Epithelial cell of proximal tubule (primary cell): Measurements from ENCODE around the gene SLC1A4. TPM values are rescaled to one million over a fixed set of nuclear protein-coding genes. Genes with fewer than 3 reads are reported as not detected.
"Not testable (repeated sequence)": the region's sequence is repeated elsewhere in the genome, so short reads cannot be mapped to it uniquely, and the experiment has no call there.

Source experiments
- DNase-seq: peaks from one replicate; pipeline ENCODE4 v3.0.0-alpha.2; 2011; ENCODE audit warnings: low read depth
- H3K4me3 ChIP-seq: 2 replicates; pipeline ENCODE4 v1.5.1; 2011; ENCODE audit warnings: low read depth, mild to moderate bottlenecking, low read length
- CTCF ChIP-seq: conservative IDR thresholded peaks from 2 replicates; pipeline ENCODE4 v1.5.1; 2012; ENCODE audit warnings: low read depth, mild to moderate bottlenecking, low read length
- total RNA-seq: library from RNA; depleted of rRNA; stranded (reverse); fragments of >200 nt; gene quantifications from 2 replicates; pipeline ENCODE4 v1.2.3, GENCODE V29; 2015

SLC1A4 gene
- total RNA-seq, 1 donor from 2014 or later: 19.8 TPM

DNA sequence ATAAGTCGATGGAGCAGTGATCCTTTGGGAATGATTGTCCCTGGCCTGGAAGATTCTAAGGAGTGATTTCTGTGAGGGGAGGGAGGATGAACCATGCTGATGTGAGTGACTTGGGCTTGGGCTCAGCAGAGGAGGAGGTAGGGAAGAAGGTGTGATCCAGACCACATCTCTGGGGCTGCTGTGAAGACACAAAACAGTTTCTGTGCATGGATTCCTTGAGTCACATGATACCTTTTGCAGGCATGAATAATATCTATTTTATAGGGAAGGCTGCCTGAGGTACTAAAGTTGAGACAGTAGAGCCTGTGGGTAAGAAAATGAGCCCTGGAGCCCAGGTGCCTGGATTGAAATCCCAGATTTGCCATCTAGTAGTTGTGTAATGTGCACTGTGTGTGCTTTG is 29.8 kb downstream of the SLC1A4 start:
- no peak for TF ChIP-seq CTCF
- no peak for DNase-seq

DNA sequence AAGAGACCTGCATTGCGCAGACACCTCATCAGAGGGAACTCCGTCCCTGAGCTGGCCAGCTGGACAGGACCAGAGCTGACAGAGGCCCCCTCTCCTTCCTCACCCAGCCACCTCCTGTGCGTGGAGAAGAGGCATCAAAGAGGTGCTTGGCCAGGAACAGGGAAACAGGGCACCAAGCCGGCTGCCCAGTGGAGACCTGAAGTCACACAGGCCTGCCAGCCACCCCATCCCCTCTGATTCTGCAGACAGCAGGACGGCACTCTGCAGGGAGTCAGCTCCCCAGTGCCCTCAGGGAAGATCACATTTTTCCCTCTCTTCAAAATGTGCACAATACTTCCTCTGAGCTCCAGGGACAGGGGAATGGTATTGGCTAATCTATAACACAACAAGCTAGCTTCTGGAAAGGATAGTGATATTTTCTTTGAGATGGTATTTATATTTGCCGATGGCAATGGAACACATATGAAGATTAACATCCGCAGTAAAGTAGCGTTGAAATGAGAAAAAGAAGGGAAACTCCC is 30.5 kb downstream of the SLC1A4 start:
- H3K4me3 ChIP-seq: no peak overlapping the region
- TF ChIP-seq CTCF: no peak
- DNase-seq: no peak

More for the DNA sequence above, 29.8 kb downstream of the SLC1A4 start:
- H3K4me3 ChIP-seq: no peak overlapping the region

DNA sequence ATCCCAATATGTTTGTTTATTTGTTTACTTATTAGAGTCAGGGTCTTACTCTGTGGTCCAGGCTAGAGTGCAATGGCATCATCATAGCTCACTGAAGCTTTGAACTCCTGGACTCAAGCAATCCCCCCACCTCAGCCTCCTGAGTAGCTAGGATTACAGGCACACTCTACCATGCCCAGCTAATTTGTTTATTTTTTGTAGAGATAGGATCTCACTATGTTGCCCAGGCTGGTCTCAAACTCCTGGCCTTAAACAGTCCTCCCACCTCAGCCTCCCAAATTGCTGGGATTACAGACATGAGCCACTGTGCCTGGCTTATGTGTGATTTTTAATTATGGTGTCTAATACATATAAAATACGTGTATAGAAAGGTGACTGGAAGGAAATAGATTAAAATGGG is 31.1 kb downstream of the SLC1A4 start:
- not testable (repeated sequence) for DNase-seq, H3K4me3 ChIP-seq

DNA sequence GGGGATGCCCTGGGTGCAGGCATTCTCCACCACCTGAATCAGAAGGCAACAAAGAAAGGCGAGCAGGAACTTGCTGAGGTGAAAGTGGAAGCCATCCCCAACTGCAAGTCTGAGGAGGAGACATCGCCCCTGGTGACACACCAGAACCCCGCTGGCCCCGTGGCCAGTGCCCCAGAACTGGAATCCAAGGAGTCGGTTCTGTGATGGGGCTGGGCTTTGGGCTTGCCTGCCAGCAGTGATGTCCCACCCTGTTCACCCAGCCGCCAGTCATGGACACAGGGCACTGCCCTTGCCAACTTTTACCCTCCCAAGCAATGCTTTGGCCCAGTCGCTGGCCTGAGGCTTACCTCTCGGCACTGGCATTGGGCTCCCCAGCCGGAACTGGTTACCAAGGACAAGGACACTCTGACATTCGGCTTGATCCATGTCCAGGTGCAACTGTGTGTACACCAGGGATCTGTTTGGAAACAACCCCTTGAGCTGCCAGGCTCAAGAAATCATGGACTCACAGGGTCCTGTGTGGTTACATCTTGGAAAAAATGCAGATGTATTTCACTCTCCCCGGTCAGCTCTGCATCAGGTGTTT is 31.8 kb downstream of the SLC1A4 start:
- TF ChIP-seq CTCF: no peak
- no peak for DNase-seq
- H3K4me3 ChIP-seq: no peak overlapping the region

DNA sequence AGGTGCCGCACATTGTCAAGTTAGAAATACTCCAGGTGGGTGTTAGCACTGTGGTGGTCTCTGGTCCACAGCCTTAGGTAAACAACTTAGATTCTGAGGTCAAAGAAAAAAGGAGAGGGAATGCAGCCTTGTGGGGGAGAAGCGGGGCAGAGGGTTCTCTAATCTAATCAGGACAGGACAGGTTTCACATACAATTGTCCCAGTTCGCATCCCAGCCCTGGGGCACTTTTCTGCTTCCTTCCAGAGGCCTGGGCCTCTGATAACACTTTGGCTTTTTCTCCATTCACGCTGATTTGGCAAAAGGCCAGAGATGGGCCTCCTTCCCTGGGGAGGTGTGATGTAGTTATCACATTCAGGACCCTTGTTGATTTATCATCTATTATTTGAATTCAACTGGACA is 32.5 kb downstream of the SLC1A4 start:
- H3K4me3 ChIP-seq: no peak overlapping the region
- no peak for DNase-seq
- TF ChIP-seq CTCF: no peak

DNA sequence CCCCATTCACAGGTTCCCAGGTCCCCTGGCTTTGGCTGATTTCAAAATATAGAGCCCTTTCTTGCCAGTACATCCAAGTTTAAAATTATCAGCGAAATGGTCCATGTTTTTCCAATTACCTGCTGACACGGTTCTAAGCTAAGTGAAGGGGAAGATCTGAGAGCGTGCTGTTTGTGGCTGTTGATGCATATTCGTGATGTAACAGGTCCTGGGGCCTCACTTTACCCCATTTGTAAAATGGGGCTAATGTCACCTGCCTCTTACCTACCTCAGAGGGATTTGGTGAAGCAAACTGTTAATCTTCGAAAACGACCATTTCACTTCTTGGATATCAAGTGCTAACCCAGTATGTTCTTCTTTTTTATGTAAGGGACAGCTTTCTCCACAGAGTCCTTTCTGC is 33.0 kb downstream of the SLC1A4 start:
- no peak for DNase-seq
- no peak for TF ChIP-seq CTCF
- no peak overlapping the region for H3K4me3 ChIP-seq

DNA sequence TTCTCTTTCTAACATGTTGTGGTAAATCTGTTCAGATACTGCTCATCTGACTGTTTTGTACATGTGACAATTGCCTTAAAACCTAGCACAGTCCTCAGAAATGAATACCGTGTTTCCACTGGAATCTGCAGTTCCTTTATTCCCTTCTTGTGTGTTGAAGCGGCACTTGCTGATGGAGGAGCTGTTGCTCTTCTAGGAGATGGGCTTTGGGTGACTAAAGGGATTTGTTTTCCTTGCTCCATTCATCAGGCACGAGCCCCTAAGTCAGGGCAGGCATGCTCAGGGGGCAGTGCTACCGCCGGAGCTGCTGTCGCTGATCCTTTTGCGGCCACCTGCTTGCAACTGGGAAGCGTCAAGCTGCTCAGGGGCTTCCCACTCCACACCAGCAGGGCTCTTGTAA is 34.5 kb downstream of the SLC1A4 start:
- H3K4me3 ChIP-seq: no peak overlapping the region
- no peak for DNase-seq
- TF ChIP-seq CTCF: no peak
